Gastrocnemius medialis (tissue), 4 donors: ENCODE results near the gene SHOC1. TPM values are rescaled to one million over a fixed set of nuclear protein-coding genes. Genes with fewer than 3 reads are reported as not detected.

ENCODE experiments used
- ATAC-seq, 2 donors: fragments of 150-250 bp; one replicate each; pipeline ENCODE4 v1.9.1; 2016
- DNase-seq, 2 donors: peaks; one replicate each; pipeline ENCODE4 v3.0.0-alpha.2; 2019
- H3K27ac ChIP-seq, 4 donors: fragments of 200-600 bp; sonication (generic); 1 replicate in 1 of 4; 2 replicates in 3 of 4; pipeline ENCODE4 v1.5.1; 2016 to 2018; ENCODE audit warnings: mild to moderate bottlenecking in 2 of 4, moderate library complexity in 1 of 4
- H3K27me3 ChIP-seq, 3 donors: fragments of 200-600 bp; sonication (generic) in 2 of 3; 1 replicate in 1 of 3; 2 replicates in 2 of 3; pipeline versions ENCODE4 v1.5.1 to v1.6.0; 2016 to 2019; ENCODE audit warnings: mild to moderate bottlenecking in 1 of 3, moderate library complexity in 1 of 3
- H3K36me3 ChIP-seq, 2 donors: fragments of 200-600 bp; sonication (generic) in 1 of 2; one replicate each; pipeline ENCODE4 v1.5.1; 2017 to 2018
- H3K4me1 ChIP-seq, 2 donors: fragments of 200-600 bp; sonication (generic) in 1 of 2; one replicate each; pipeline ENCODE4 v1.5.1; 2016 to 2017; ENCODE audit warnings: mild to moderate bottlenecking in 2 of 2
- H3K4me3 ChIP-seq, 4 donors: fragments of 200-600 bp; sonication (generic) in 3 of 4; 1 replicate in 1 of 4; 2 replicates in 3 of 4; pipeline ENCODE4 v1.5.1; 2016 to 2019; ENCODE audit warnings: mild to moderate bottlenecking in 2 of 4
- H3K9me3 ChIP-seq, 3 donors: fragments of 200-600 bp; sonication (generic) in 2 of 3; 1 replicate in 1 of 3; 2 replicates in 2 of 3; pipeline ENCODE4 v1.5.1; 2016 to 2019
- CTCF ChIP-seq, 5 experiments: fragments of 450-650 bp in 3 of 5; fragments of 200-600 bp in 2 of 5; sonication (generic) in 2 of 5; IDR thresholded peaks in 4 of 5; conservative IDR thresholded peaks in 1 of 5; 1 replicate in 4 of 5; 2 replicates in 1 of 5; pipeline ENCODE4 v1.5.1; 2016 to 2019; ENCODE audit warnings: antibody characterized with exemption in 5 of 5, mild to moderate bottlenecking in 3 of 5, moderate library complexity in 3 of 5
- POLR2A ChIP-seq, 2 donors: fragments of 450-650 bp; IDR thresholded peaks; one replicate each; pipeline ENCODE4 v1.6.1; 2017; ENCODE audit warnings: antibody characterized with exemption in 2 of 2, mild to moderate bottlenecking in 2 of 2, moderate library complexity in 2 of 2
- in situ Hi-C, 4 donors: fragments of 200-750 bp; cut with MboI; loops; one replicate each; pipeline versions ENCODE4 v1.15.0 to v1.8.0; 2017; ENCODE audit warnings: low sequenced_read_pairs in 4 of 4
- intact Hi-C: fragments of 100-400 bp; cut with DNase I; formaldehyde crosslinking; loops from one replicate; pipeline ENCODE4 v1.15.1; 2023; ENCODE audit warnings: low total_unique reads
- total RNA-seq, 4 donors: library from RNA; depleted of rRNA; stranded (reverse); fragments of >200 nt; gene quantifications; one replicate each; pipeline versions ENCODE4 v1.1.0 to v1.2.3, GENCODE V29; 2016

The SHOC1 gene
- total RNA-seq: not detected

GRCh38 chr9:111794835-111795556, at the start of gene SHOC1:
Gene SHOC1 (minus strand): TSS chr9:111794937. CDS start chr9:111791418, 3,519 bp downstream.
- no peak for ATAC-seq
- Histone ChIP-seq H3K4me1 (no peaks in the 10 kb centered on the region), H3K4me3 (no peak within 1 kb of the TSS), H3K27ac (no peak within 1 kb of the TSS), H3K36me3 (no peaks in the 10 kb centered on the region), H3K9me3 (no peaks in the 10 kb centered on the region), H3K27me3 (no peaks in the 10 kb centered on the region)
- intact Hi-C loops (no loop called here), in situ Hi-C loops (no loop called here)
- TF ChIP-seq CTCF (IDR thresholded peaks at IDR 0.05 in 4 of 5, conservative IDR thresholded peaks at IDR 0.05 in 1 of 5) (no peak), POLR2A (IDR thresholded peaks at IDR 0.05) (no peak)
- DNase-seq: no peak

GRCh38 chr9:111843971-111844370, 49.2 kb upstream of the SHOC1 start:
- TF ChIP-seq CTCF (IDR thresholded peaks at IDR 0.05 in 4 of 5, conservative IDR thresholded peaks at IDR 0.05 in 1 of 5): no peak
- TF ChIP-seq POLR2A (IDR thresholded peaks at IDR 0.05): no peak
- H3K4me3 ChIP-seq: no peak overlapping the region
- intact Hi-C loops (no loop called here), in situ Hi-C loops (loop anchor here in 1 of 4 donors (25.0 kb wide), 1 partner anchor 243 kb away; no protein-coding TSS in a partner anchor)
- DNase-seq: no peak
- no peak overlapping the region for H3K27ac ChIP-seq
- no peaks in the 10 kb centered on the region for H3K36me3 ChIP-seq
- H3K27me3 ChIP-seq: no peaks in the 10 kb centered on the region
- ATAC-seq: no peak
- no peaks in the 10 kb centered on the region for H3K9me3 ChIP-seq
- H3K4me1 ChIP-seq: no peaks in the 10 kb centered on the region

- no peak overlapping the region for H3K27ac ChIP-seq
- intact Hi-C loops: no loop called here
- in situ Hi-C loops: loop anchor here in 1 of 4 donors (25.0 kb wide), 1 partner anchor 245 kb away; no protein-coding TSS in a partner anchor
- TF ChIP-seq CTCF (IDR thresholded peaks at IDR 0.05 in 4 of 5, conservative IDR thresholded peaks at IDR 0.05 in 1 of 5): no peak
- TF ChIP-seq POLR2A (IDR thresholded peaks at IDR 0.05): no peak
- no peaks in the 10 kb centered on the region for H3K4me1 ChIP-seq
- no peak overlapping the region for H3K4me3 ChIP-seq
- no peaks in the 10 kb centered on the region for H3K36me3 ChIP-seq
- no peaks in the 10 kb centered on the region for H3K27me3 ChIP-seq
- no peaks in the 10 kb centered on the region for H3K9me3 ChIP-seq
- DNase-seq (no peak), ATAC-seq (no peak)
Observed at GRCh38 chr9:111842313-111842712, 47.6 kb upstream of the SHOC1 start.

GRCh38 chr9:111840442-111840841, 45.7 kb upstream of the SHOC1 start:
- H3K36me3 ChIP-seq: no peaks in the 10 kb centered on the region
- H3K27me3 ChIP-seq: no peaks in the 10 kb centered on the region
- in situ Hi-C loops: loop anchor here in 1 of 4 donors (25.0 kb wide), 1 partner anchor 247 kb away; no protein-coding TSS in a partner anchor
- no peak overlapping the region for H3K27ac ChIP-seq
- intact Hi-C loops: no loop called here
- no peak for TF ChIP-seq CTCF (IDR thresholded peaks at IDR 0.05 in 4 of 5, conservative IDR thresholded peaks at IDR 0.05 in 1 of 5)
- ATAC-seq (no peak), DNase-seq (no peak)
- H3K9me3 ChIP-seq: no peaks in the 10 kb centered on the region
- H3K4me1 ChIP-seq: no peaks in the 10 kb centered on the region
- H3K4me3 ChIP-seq: no peak overlapping the region
